Effector memory CD8-positive, alpha-beta T cell (primary cell): ENCODE measurements around the gene PTPRM.

ENCODE experiments used
- ATAC-seq: fragments of 150-1000 bp; cut with Tn5 transposase; replicated peaks from 2 replicates; pipeline ENCODE4 v1.10.0; 2021; ENCODE audit warnings: mild to moderate bottlenecking, moderate library complexity
- DNase-seq, 3 experiments: peaks; one replicate each; pipeline ENCODE4 v3.0.0; 2021
- H3K27ac Mint-ChIP-seq, 2 donors: one replicate each; pipeline ENCODE4 v1.8.0; 2022; ENCODE audit warnings: mild to moderate bottlenecking in 2 of 2, mixed read lengths in 2 of 2, moderate library complexity in 2 of 2
- H3K27me3 Mint-ChIP-seq, 2 donors: one replicate each; pipeline ENCODE4 v1.8.0; 2022; ENCODE audit warnings: mixed read lengths in 2 of 2
- H3K36me3 Mint-ChIP-seq: one replicate; pipeline ENCODE4 v1.8.0; 2022; ENCODE audit warnings: mild to moderate bottlenecking, moderate library complexity, mixed read lengths; ENCODE audit not compliant: insufficient read depth
- H3K4me1 Mint-ChIP-seq, 2 donors: one replicate each; pipeline ENCODE4 v1.8.0; 2022; ENCODE audit warnings: low read depth in 2 of 2, mixed read lengths in 2 of 2
- H3K4me3 Mint-ChIP-seq, 2 donors: one replicate each; pipeline ENCODE4 v1.8.0; 2022; ENCODE audit warnings: mild to moderate bottlenecking in 2 of 2, mixed read lengths in 2 of 2, moderate library complexity in 2 of 2
- H3K9me3 Mint-ChIP-seq, 2 donors: one replicate each; pipeline ENCODE4 v1.8.0; 2022; ENCODE audit warnings: mixed read lengths in 2 of 2

Gene PTPRM

GRCh38 chr18:7830468-7830867, 263.4 kb downstream of the PTPRM start:
- no peak for DNase-seq

GRCh38 chr18:7839548-7839947, 272.4 kb downstream of the PTPRM start:
- Mint-ChIP-seq H3K27ac (no peak overlapping the region), H3K27me3 (no peaks in the 10 kb centered on the region), H3K36me3 (no peaks in the 10 kb centered on the region), H3K4me1 (no peaks in the 10 kb centered on the region), H3K9me3 (peaks cover 0 to 4% of the 10 kb centered on the region in 2 donors), H3K4me3 (no peak overlapping the region)
- ATAC-seq, result no peak
- no peak for DNase-seq

More at GRCh38 chr18:7830468-7830867, 263.4 kb downstream of the PTPRM start:
- H3K9me3 Mint-ChIP-seq, result no peaks in the 10 kb centered on the region
- peak; percentile 39 for ATAC-seq
- no peak overlapping the region for H3K27ac Mint-ChIP-seq
- H3K4me3 Mint-ChIP-seq, result no peak overlapping the region
- no peaks in the 10 kb centered on the region for H3K36me3 Mint-ChIP-seq
- no peaks in the 10 kb centered on the region for H3K4me1 Mint-ChIP-seq
- no peaks in the 10 kb centered on the region for H3K27me3 Mint-ChIP-seq

GRCh38 chr18:7840411-7840810, 273.3 kb downstream of the PTPRM start:
- DNase-seq, result no peak

GRCh38 chr18:7844017-7844416, 276.9 kb downstream of the PTPRM start:
- DNase-seq (no peak), ATAC-seq (no peak)
- H3K4me3 Mint-ChIP-seq, result no peak overlapping the region
- H3K27me3 Mint-ChIP-seq, result no peaks in the 10 kb centered on the region
- H3K4me1 Mint-ChIP-seq, result no peaks in the 10 kb centered on the region
- H3K9me3 Mint-ChIP-seq, result peaks cover 0 to 2% of the 10 kb centered on the region in 2 donors
- H3K36me3 Mint-ChIP-seq, result no peaks in the 10 kb centered on the region
- no peak overlapping the region for H3K27ac Mint-ChIP-seq

More at GRCh38 chr18:7840411-7840810, 273.3 kb downstream of the PTPRM start:
- Mint-ChIP-seq H3K27ac (no peak overlapping the region), H3K4me3 (no peak overlapping the region), H3K27me3 (no peaks in the 10 kb centered on the region), H3K4me1 (no peaks in the 10 kb centered on the region), H3K36me3 (no peaks in the 10 kb centered on the region), H3K9me3 (peaks cover 0 to 4% of the 10 kb centered on the region in 2 donors)
- no peak for ATAC-seq

- Mint-ChIP-seq H3K4me3 (no peak overlapping the region), H3K4me1 (no peaks in the 10 kb centered on the region), H3K36me3 (no peaks in the 10 kb centered on the region), H3K9me3 (peaks cover 0 to 2% of the 10 kb centered on the region in 2 donors), H3K27ac (no peak overlapping the region), H3K27me3 (no peaks in the 10 kb centered on the region)
- ATAC-seq (no peak), DNase-seq (no peak)
These were observed 277.3 kb downstream of the PTPRM start for GRCh38 chr18:7844418-7844817.

GRCh38 chr18:7846335-7846734, 279.2 kb downstream of the PTPRM start:
- Mint-ChIP-seq H3K9me3 (peaks cover 0 to 2% of the 10 kb centered on the region in 2 donors), H3K4me1 (no peaks in the 10 kb centered on the region), H3K27me3 (no peaks in the 10 kb centered on the region), H3K27ac (no peak overlapping the region), H3K36me3 (no peaks in the 10 kb centered on the region), H3K4me3 (no peak overlapping the region)
- no peak for DNase-seq
- ATAC-seq, result no peak

- no peak overlapping the region for H3K27ac Mint-ChIP-seq
- H3K27me3 Mint-ChIP-seq, result no peaks in the 10 kb centered on the region
- H3K36me3 Mint-ChIP-seq, result no peaks in the 10 kb centered on the region
- peaks cover 0 to 5% of the 10 kb centered on the region in 2 donors for H3K9me3 Mint-ChIP-seq
- no peaks in the 10 kb centered on the region for H3K4me1 Mint-ChIP-seq
- DNase-seq, result no peak
- ATAC-seq, result no peak
- H3K4me3 Mint-ChIP-seq, result no peak overlapping the region
These were observed 280.4 kb downstream of the PTPRM start for GRCh38 chr18:7847357-7848053.

GRCh38 chr18:7848054-7848412, 280.9 kb downstream of the PTPRM start:
- Mint-ChIP-seq H3K9me3 (peaks cover 0 to 5% of the 10 kb centered on the region in 2 donors), H3K4me3 (no peak overlapping the region), H3K27ac (no peak overlapping the region), H3K4me1 (no peaks in the 10 kb centered on the region), H3K27me3 (no peaks in the 10 kb centered on the region), H3K36me3 (no peaks in the 10 kb centered on the region)
- ATAC-seq (no peak), DNase-seq (no peak)

- no peak overlapping the region for H3K4me3 Mint-ChIP-seq
- DNase-seq (no peak), ATAC-seq (no peak)
- H3K4me1 Mint-ChIP-seq, result no peaks in the 10 kb centered on the region
- no peaks in the 10 kb centered on the region for H3K27me3 Mint-ChIP-seq
- no peaks in the 10 kb centered on the region for H3K36me3 Mint-ChIP-seq
- peaks cover 0 to 2% of the 10 kb centered on the region in 2 donors for H3K9me3 Mint-ChIP-seq
- H3K27ac Mint-ChIP-seq, result no peak overlapping the region
These were observed 283.3 kb downstream of the PTPRM start for GRCh38 chr18:7850446-7850845.

- Mint-ChIP-seq H3K9me3 (peaks cover 0 to 2% of the 10 kb centered on the region in 2 donors), H3K36me3 (no peaks in the 10 kb centered on the region), H3K4me1 (peaks cover 0 to 2% of the 10 kb centered on the region in 2 donors), H3K4me3 (no peak overlapping the region), H3K27me3 (no peaks in the 10 kb centered on the region), H3K27ac (no peak overlapping the region)
- ATAC-seq (no peak), DNase-seq (no peak)
These were observed 287.9 kb downstream of the PTPRM start for GRCh38 chr18:7855028-7855427.

GRCh38 chr18:7855671-7856070, 288.6 kb downstream of the PTPRM start:
- H3K27ac Mint-ChIP-seq, result no peak overlapping the region
- H3K36me3 Mint-ChIP-seq, result no peaks in the 10 kb centered on the region
- H3K27me3 Mint-ChIP-seq, result no peaks in the 10 kb centered on the region
- DNase-seq (no peak), ATAC-seq (no peak)
- H3K4me1 Mint-ChIP-seq, result peaks cover 0 to 2% of the 10 kb centered on the region in 2 donors
- peaks cover 0 to 2% of the 10 kb centered on the region in 2 donors for H3K9me3 Mint-ChIP-seq
- H3K4me3 Mint-ChIP-seq, result no peak overlapping the region

- ATAC-seq, result no peak
- Mint-ChIP-seq H3K27ac (no peak overlapping the region), H3K36me3 (no peaks in the 10 kb centered on the region), H3K4me3 (no peak overlapping the region), H3K4me1 (peaks cover 0 to 2% of the 10 kb centered on the region in 2 donors), H3K27me3 (no peaks in the 10 kb centered on the region), H3K9me3 (peaks cover 0 to 2% of the 10 kb centered on the region in 2 donors)
- no peak for DNase-seq
These were observed 289.0 kb downstream of the PTPRM start for GRCh38 chr18:7856116-7856515.

- peaks cover 0 to 1% of the 10 kb centered on the region in 2 donors for H3K9me3 Mint-ChIP-seq
- H3K4me3 Mint-ChIP-seq, result no peak overlapping the region
These were observed 289.6 kb downstream of the PTPRM start for GRCh38 chr18:7856733-7857132.

GRCh38 chr18:7857562-7857961, 290.4 kb downstream of the PTPRM start:
- Mint-ChIP-seq H3K4me3 (no peak overlapping the region), H3K9me3 (no peaks in the 10 kb centered on the region), H3K27ac (no peak overlapping the region), H3K27me3 (no peaks in the 10 kb centered on the region), H3K36me3 (no peaks in the 10 kb centered on the region), H3K4me1 (peaks cover 0 to 4% of the 10 kb centered on the region in 2 donors)
- ATAC-seq, result no peak
- DNase-seq, result no peak

More at GRCh38 chr18:7856733-7857132, 289.6 kb downstream of the PTPRM start:
- H3K27me3 Mint-ChIP-seq, result no peaks in the 10 kb centered on the region
- ATAC-seq (no peak), DNase-seq (no peak)
- peaks cover 0 to 4% of the 10 kb centered on the region in 2 donors for H3K4me1 Mint-ChIP-seq
- no peaks in the 10 kb centered on the region for H3K36me3 Mint-ChIP-seq
- H3K27ac Mint-ChIP-seq, result no peak overlapping the region
